HG03460 (cell line): Measurements from ENCODE around the gene RNASE12.

ENCODE experiments used
- ATAC-seq: cut with Tn5 transposase; IDR thresholded peaks from one replicate; pipeline ENCODE4 v1.9.1; 2021; ENCODE audit not compliant: unreplicated experiment

RNASE12 gene

DNA sequence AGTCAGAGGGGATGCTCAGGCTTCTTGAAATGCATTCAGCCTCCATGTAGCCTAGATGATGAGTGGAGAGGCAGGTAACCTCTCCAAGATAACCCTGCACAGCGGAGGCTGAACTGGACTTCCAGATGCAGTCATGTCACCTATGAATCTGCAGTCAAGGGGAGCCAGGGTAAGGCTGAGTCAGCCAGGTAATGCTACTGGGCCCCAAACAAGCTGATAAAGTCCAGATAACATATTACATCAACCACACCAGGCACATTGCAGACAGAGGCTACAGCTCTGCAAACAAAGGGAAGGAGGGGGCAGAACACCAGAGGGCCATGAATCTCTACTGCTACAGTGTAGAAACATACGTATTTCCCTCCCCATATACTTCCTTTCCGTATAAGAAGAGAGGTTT, 44.3 kb downstream of the RNASE12 start:
- ATAC-seq: no peak
